HG03378 (cell line): ENCODE data around the gene HOXD10.

Source experiments
- ATAC-seq: cut with Tn5 transposase; IDR thresholded peaks from one replicate; pipeline ENCODE4 v1.9.1; 2021; ENCODE audit warnings: mild to moderate bottlenecking, moderate library complexity; ENCODE audit not compliant: unreplicated experiment

The HOXD10 gene

GRCh38 chr2:176160986-176161824, 44.6 kb downstream of the HOXD10 start:
- ATAC-seq, result no peak

GRCh38 chr2:176161825-176162626, 45.4 kb downstream of the HOXD10 start:
- ATAC-seq, result no peak

DNA sequence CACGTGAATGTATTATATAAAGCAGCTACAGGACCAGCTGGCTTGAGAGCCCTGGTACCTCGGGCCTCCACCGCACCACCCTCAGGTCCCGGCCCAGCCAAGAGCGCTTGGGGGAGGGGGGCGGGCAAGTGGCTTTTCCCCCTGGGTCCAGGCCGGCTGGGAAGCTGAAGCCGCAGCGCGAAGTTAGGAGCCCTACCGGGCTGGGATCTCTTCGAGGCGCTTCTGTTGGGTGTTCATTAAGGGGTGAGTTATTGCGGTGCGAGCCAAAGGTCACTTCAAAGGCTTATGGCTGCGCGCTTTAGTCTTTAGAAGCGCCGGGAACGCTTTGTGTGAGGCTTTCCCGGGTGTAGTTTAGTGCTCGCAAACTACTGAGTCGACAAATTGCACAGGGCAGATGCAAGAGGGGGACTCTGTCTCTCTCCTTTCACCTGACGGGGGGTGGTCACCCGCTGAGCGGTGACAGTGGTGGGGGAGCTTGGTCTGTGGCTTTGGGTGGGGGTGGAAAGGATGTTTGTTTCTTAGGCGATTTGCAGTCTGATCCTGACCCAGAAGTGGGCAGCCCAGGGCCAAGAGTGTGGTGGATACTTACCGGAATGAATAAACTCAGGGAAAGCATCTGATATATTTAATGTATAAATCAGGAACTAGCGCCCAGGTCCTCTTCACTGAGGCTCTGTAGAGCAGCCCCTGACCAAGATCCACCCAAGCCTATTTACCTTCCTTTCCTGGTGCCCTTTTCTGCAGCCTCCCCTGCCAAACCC, 46.5 kb downstream of the HOXD10 start:
- no peak for ATAC-seq

- ATAC-seq, result no peak
Observed at GRCh38 chr2:176163672-176164056, 47.1 kb downstream of the HOXD10 start.

DNA sequence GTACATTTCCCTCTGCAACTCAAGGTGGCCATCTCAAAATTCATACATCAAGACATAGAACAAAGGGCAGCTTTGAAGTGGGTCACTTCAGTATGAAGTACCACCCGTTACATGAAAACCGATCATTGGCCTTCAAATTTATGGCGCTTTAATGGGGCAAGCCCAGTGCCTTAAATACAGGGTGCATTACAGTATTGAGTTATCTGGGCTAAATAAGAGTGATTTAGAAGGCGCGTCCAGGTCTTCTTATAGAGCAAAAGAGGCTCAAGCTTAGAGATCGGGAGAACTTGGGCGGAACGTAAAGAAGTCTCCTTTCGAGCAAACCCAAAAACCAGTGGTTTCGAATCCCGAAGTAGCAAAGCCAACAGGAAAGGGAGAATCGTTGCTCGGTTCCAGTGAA, 47.6 kb downstream of the HOXD10 start:
- no peak for ATAC-seq

- no peak for ATAC-seq
Observed at GRCh38 chr2:176164611-176165369, 48.2 kb downstream of the HOXD10 start.

- ATAC-seq, result no peak
Observed at GRCh38 chr2:176165370-176166050, 48.9 kb downstream of the HOXD10 start.

- no peak for ATAC-seq
Observed at GRCh38 chr2:176166272-176166671, 49.7 kb downstream of the HOXD10 start.

- no peak for ATAC-seq
Observed at GRCh38 chr2:176167398-176167797, 50.8 kb downstream of the HOXD10 start.

DNA sequence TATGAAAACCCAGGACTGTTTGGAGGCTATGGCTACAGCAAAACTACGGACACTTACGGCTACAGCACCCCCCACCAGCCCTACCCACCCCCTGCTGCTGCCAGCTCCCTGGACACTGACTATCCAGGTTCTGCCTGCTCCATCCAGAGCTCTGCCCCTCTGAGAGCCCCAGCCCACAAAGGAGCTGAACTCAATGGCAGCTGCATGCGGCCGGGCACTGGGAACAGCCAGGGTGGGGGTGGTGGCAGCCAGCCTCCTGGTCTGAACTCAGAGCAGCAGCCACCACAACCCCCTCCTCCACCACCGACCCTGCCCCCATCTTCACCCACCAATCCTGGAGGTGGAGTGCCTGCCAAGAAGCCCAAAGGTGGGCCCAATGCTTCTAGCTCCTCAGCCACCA, 52.6 kb downstream of the HOXD10 start:
- no peak for ATAC-seq
